GM23338 (cell line): ENCODE measurements around the gene FBXW11. TPM values are rescaled to one million over a fixed set of nuclear protein-coding genes. Genes with fewer than 3 reads are reported as not detected.

ENCODE experiments used
- ATAC-seq: fragments of 200-7000 bp; cut with Tn5 transposase; 3 replicates; pipeline ENCODE4 v1.9.1; 2020
- DNase-seq: peaks from one replicate; pipeline ENCODE4 v3.0.0-alpha.2; 2015; ENCODE audit warnings: low spot score
- H2AFZ ChIP-seq: fragments of 200-600 bp; sonication (generic); 2 replicates; pipeline ENCODE4 v1.8.0; 2016; ENCODE audit warnings: antibody characterized with exemption, mild to moderate bottlenecking, moderate library complexity
- H3F3A ChIP-seq: fragments of 200-600 bp; sonication (generic); replicated peaks from 2 replicates; pipeline ENCODE4 v1.8.0; 2017; ENCODE audit warnings: antibody characterized with exemption, mixed run types, low read depth
- H3K27ac ChIP-seq: fragments of 200-600 bp; sonication (generic); 2 replicates; pipeline ENCODE4 v1.6.1; 2016; ENCODE audit warnings: low read depth
- H3K27me3 ChIP-seq: fragments of 200-600 bp; sonication (generic); 2 replicates; pipeline ENCODE4 v1.8.0; 2016; ENCODE audit warnings: mild to moderate bottlenecking, mixed run types, moderate library complexity; ENCODE audit not compliant: insufficient read depth
- H3K36me3 ChIP-seq: fragments of 200-600 bp; sonication (generic); 2 replicates; pipeline ENCODE4 v1.8.0; 2016; ENCODE audit warnings: mild to moderate bottlenecking; ENCODE audit not compliant: insufficient read depth
- H3K4me1 ChIP-seq: fragments of 200-600 bp; sonication (generic); 2 replicates; pipeline ENCODE4 v1.8.0; 2016; ENCODE audit warnings: mild to moderate bottlenecking, moderate library complexity; ENCODE audit not compliant: insufficient read depth
- H3K4me2 ChIP-seq: fragments of 200-600 bp; sonication (generic); 2 replicates; pipeline ENCODE4 v1.7.1; 2017; ENCODE audit warnings: mixed run types
- H3K4me3 ChIP-seq: fragments of 200-600 bp; sonication (generic); 2 replicates; pipeline ENCODE4 v1.6.1; 2016; ENCODE audit warnings: mixed run types
- H3K79me2 ChIP-seq: fragments of 200-600 bp; sonication (generic); replicated peaks from 2 replicates; pipeline ENCODE4 v1.8.0; 2017; ENCODE audit warnings: mild to moderate bottlenecking; ENCODE audit not compliant: insufficient read depth
- H3K9me2 ChIP-seq: fragments of 200-600 bp; sonication (generic); 2 replicates; pipeline ENCODE4 v1.8.0; 2017; ENCODE audit not compliant: insufficient read depth
- H4K20me1 ChIP-seq: fragments of 200-600 bp; sonication (generic); replicated peaks from 2 replicates; pipeline ENCODE4 v1.8.0; 2017; ENCODE audit warnings: mild to moderate bottlenecking; ENCODE audit not compliant: insufficient read depth
- H3K27ac Mint-ChIP-seq: 2 replicates; pipeline ENCODE4 v1.8.0; 2020; ENCODE audit warnings: inconsistent platforms, mild to moderate bottlenecking, moderate library complexity, mixed read lengths
- H3K27me3 Mint-ChIP-seq: 3 replicates; pipeline ENCODE4 v1.8.0; 2022; ENCODE audit warnings: low read depth, mild to moderate bottlenecking, moderate library complexity, mixed read lengths, inconsistent platforms; ENCODE audit not compliant: insufficient read depth, poor library complexity
- H3K36me3 Mint-ChIP-seq: 3 replicates; pipeline ENCODE4 v1.8.0; 2021; ENCODE audit warnings: low read depth, mild to moderate bottlenecking, inconsistent platforms, moderate library complexity, mixed read lengths
- H3K4me1 Mint-ChIP-seq: 3 replicates; pipeline ENCODE4 v1.8.0; 2020; ENCODE audit warnings: mild to moderate bottlenecking, inconsistent platforms, mixed read lengths
- H3K4me3 Mint-ChIP-seq: 3 replicates; pipeline ENCODE4 v1.8.0; 2021; ENCODE audit warnings: moderate library complexity, mild to moderate bottlenecking, inconsistent platforms, mixed read lengths
- H3K9me3 Mint-ChIP-seq: 3 replicates; pipeline ENCODE4 v1.8.0; 2020; ENCODE audit warnings: moderate library complexity, mild to moderate bottlenecking, inconsistent platforms, mixed read lengths
- CREB1 ChIP-seq: fragments of 250-450 bp; sonication (Bioruptor Pico); IDR thresholded peaks from 2 replicates; pipeline ENCODE4 v1.5.0; 2020; ENCODE audit warnings: low read depth, mild to moderate bottlenecking, moderate library complexity
- CTCF ChIP-seq, 2 experiments: fragments of 200-600 bp in 1 of 2; sonication (generic) in 1 of 2; conservative IDR thresholded peaks; 2 replicates each; pipeline versions ENCODE4 v1.5.1 to v1.6.1; 2016 to 2017; ENCODE audit warnings: antibody characterized with exemption in 2 of 2, low read depth in 2 of 2, mild to moderate bottlenecking in 2 of 2, moderate library complexity in 1 of 2
- ETS1 ChIP-seq: IDR thresholded peaks from 2 replicates; pipeline ENCODE4 v1.6.1; 2016; ENCODE audit warnings: antibody characterized with exemption
- EZH2 ChIP-seq: fragments of 200-600 bp; sonication (generic); IDR thresholded peaks from one replicate; pipeline ENCODE4 v1.8.0; 2017; ENCODE audit warnings: antibody characterized with exemption, mild to moderate bottlenecking, low read depth; ENCODE audit not compliant: unreplicated experiment
- EZH2phosphoT487 ChIP-seq: fragments of 200-600 bp; sonication (generic); IDR thresholded peaks from one replicate; pipeline ENCODE4 v1.8.1; 2018; ENCODE audit warnings: antibody characterized with exemption; ENCODE audit not compliant: unreplicated experiment
- JUNB ChIP-seq: IDR thresholded peaks from one replicate; pipeline ENCODE4 v1.6.1; 2016; ENCODE audit warnings: antibody characterized with exemption; ENCODE audit not compliant: unreplicated experiment
- NANOG ChIP-seq: IDR thresholded peaks from 2 replicates; pipeline ENCODE4 v1.6.1; 2016; ENCODE audit warnings: antibody characterized with exemption, borderline replicate concordance
- POLR2AphosphoS5 ChIP-seq: IDR thresholded peaks from 2 replicates; pipeline ENCODE4 v1.6.1; 2016; ENCODE audit warnings: antibody characterized with exemption, low read depth
- REST ChIP-seq: IDR thresholded peaks from one replicate; pipeline ENCODE4 v1.6.1; 2018; ENCODE audit warnings: antibody characterized with exemption; ENCODE audit not compliant: unreplicated experiment
- STAT1 ChIP-seq: IDR thresholded peaks from one replicate; pipeline ENCODE4 v1.6.1; 2016; ENCODE audit warnings: antibody characterized with exemption; ENCODE audit not compliant: unreplicated experiment
- ZNF114 ChIP-seq: fragments of 250-450 bp; sonication (Bioruptor Pico); IDR thresholded peaks from 2 replicates; pipeline ENCODE4 v1.5.0; 2020; ENCODE audit warnings: mild to moderate bottlenecking, moderate library complexity
- ZNF331 ChIP-seq: fragments of 250-450 bp; sonication (Bioruptor Pico); IDR thresholded peaks from 2 replicates; pipeline ENCODE4 v1.5.0; 2020; ENCODE audit warnings: low read depth, mild to moderate bottlenecking, moderate library complexity
- ZNF462 ChIP-seq: fragments of 250-450 bp; sonication (Bioruptor Pico); IDR thresholded peaks from 2 replicates; pipeline ENCODE4 v1.5.0; 2020; ENCODE audit warnings: mild to moderate bottlenecking, moderate library complexity
- polyA plus RNA-seq: library from polyadenylated mRNA; unstranded; fragments of >200 nt; fragmentation: Nextera tagmentation; extraction: Ambion mirVana; gene quantifications from 2 replicates; pipeline ENCODE4 v1.2.1, GENCODE V29; 2016
- total RNA-seq: library from RNA; depleted of rRNA; stranded (reverse); fragments of >200 nt; shearing (Covaris generic); gene quantifications from 2 replicates; pipeline ENCODE4 v1.2.3, GENCODE V29; 2014

The FBXW11 gene
- total and polyA plus RNA-seq, 2 experiments from 2014 or later: 45.0 to 88.0 TPM

- no peaks in the 10 kb centered on the region for H3K9me3 Mint-ChIP-seq
- TF ChIP-seq STAT1 (no peak), CREB1 (CRISPR knock-in tag) (no peak), EZH2phosphoT487 (no peak), ZNF114 (CRISPR knock-in tag) (no peak), ZNF331 (CRISPR knock-in tag) (no peak), ZNF462 (CRISPR knock-in tag) (no peak), CTCF (conservative IDR thresholded peaks at IDR 0.05; ENCODE audit: low read depth in 2 of 2) (no peak), REST (no peak), NANOG (no peak), JUNB (no peak), POLR2AphosphoS5 (no peak), EZH2 (no peak), ETS1 (no peak)
- H3K4me1 ChIP-seq: peaks cover 34% of the 10 kb centered on the region
Measured at GRCh38 chr5:171952021-171952420, 54.4 kb downstream of the FBXW11 start.

More at GRCh38 chr5:171952021-171952420, 54.4 kb downstream of the FBXW11 start:
- H3K4me1 Mint-ChIP-seq: peaks cover 42% of the 10 kb centered on the region
- H3K4me3 Mint-ChIP-seq: no peak overlapping the region
- Histone ChIP-seq H3K27ac (no peak overlapping the region), H3K4me2 (no peak overlapping the region), H3F3A (no peaks in the 10 kb centered on the region), H2AFZ (no peak overlapping the region), H4K20me1 (peaks cover 77% of the 10 kb centered on the region), H3K36me3 (no peaks in the 10 kb centered on the region), H3K9me2 (no peaks in the 10 kb centered on the region), H3K4me3 (no peak overlapping the region), H3K27me3 (no peaks in the 10 kb centered on the region), H3K79me2 (peaks cover 99% of the 10 kb centered on the region)
- 0 out of 3 replicates have a peak, but pooled peaks cover 3% of the 10 kb centered on the region for H3K36me3 Mint-ChIP-seq
- H3K27me3 Mint-ChIP-seq: peaks cover 3% of the 10 kb centered on the region
- ATAC-seq: no peak
- no peak overlapping the region for H3K27ac Mint-ChIP-seq
- no peak for DNase-seq
